Measurements from ENCODE around the gene OLIG3.

OLIG3 gene

DNA sequence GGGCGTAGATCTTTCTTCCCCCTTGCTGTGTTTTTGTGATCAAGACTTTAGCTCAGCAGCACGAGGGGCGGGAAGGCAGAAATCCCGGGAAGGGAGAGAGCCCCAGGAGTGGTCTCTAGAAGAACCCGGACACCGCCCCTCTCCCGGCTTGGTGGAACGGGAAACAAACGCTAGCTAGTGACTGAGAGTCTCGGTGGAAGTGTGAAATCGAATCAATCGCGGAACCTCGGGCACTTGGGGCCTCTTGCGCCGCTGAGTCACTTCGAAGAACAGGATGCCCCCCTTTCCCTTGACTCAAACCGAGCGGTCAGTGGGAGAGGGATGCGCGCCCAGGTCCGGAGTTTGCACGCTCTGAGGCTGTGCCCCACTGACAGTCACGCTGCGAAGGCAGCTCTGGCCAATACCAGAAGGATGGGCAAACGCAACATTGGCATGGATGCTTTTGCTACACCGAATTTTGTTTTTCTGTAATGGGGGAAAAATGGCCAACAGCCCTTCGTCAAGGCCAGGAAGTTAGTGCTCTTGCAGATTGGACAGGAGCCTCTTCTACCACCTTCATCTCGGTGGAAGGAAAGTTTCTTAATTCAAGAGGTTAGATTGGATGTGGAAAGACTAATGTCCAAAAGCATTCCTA, 1.6 kb upstream of the OLIG3 start:
- TF ChIP-seq POLR2A (IDR thresholded peaks at IDR 0.05; ENCODE audit: low read depth, low read length): no peak
- TF ChIP-seq POLR2AphosphoS5 (IDR thresholded peaks at IDR 0.05; ENCODE audit: low read depth, low read length): no peak
- no peak for TF ChIP-seq TAF1 (IDR thresholded peaks at IDR 0.05; ENCODE audit: borderline replicate concordance, low read depth, low read length)
- FAIRE-seq (no peak), DNase-seq (ENCODE audit: insufficient read length) (no peak)

DNA sequence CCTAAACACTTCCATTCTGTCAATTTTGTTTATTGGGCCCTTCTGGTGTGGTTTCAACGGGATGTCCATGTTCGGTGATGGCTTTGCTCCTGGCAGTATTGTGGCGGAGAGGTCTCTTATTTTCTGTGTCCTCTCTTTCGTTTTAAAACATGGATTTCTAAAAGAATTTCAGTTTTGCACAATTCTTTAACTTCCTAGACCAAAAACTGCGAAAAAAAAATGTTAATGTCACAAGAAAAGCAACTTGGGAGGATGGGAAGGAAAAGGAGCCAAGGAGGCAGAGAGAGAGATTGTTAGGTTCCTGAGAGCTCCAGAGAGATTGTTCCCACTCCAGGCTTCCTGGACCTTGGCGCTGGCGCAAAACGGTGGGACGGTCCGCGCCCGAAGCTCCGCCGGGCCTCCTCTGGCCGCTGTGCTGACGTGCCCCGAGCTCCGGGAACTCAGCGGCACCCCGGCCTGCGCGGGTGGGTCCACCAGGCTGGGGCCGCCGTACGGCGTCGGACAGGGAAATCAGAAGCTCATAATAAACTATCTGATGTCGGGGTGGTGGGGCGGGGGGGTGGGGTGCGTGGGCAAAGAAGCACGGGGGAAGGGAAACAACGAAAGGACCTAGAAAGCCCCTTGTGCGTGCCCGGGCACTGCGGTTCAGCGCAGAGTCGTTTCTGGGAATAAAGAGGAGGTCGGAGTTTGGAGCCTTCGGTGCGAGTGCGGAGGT, 951 bp upstream of the OLIG3 start:
- no peak for DNase-seq (ENCODE audit: insufficient read length)
- no peak for FAIRE-seq
- TF ChIP-seq POLR2AphosphoS5 (IDR thresholded peaks at IDR 0.05; ENCODE audit: low read depth, low read length) (no peak), TAF1 (IDR thresholded peaks at IDR 0.05; ENCODE audit: borderline replicate concordance, low read depth, low read length) (no peak), POLR2A (IDR thresholded peaks at IDR 0.05; ENCODE audit: low read depth, low read length) (no peak)

GRCh38 chr6:137493218-137494038, 766 bp downstream of the OLIG3 start:
- no peak for FAIRE-seq
- DNase-seq (ENCODE audit: insufficient read length): no peak
- TF ChIP-seq TAF1 (IDR thresholded peaks at IDR 0.05; ENCODE audit: borderline replicate concordance, low read depth, low read length) (no peak), POLR2A (IDR thresholded peaks at IDR 0.05; ENCODE audit: low read depth, low read length) (no peak), POLR2AphosphoS5 (IDR thresholded peaks at IDR 0.05; ENCODE audit: low read depth, low read length) (no peak)

GRCh38 chr6:137492289-137493217, 1.6 kb downstream of the OLIG3 start:
- no peak for FAIRE-seq
- TF ChIP-seq POLR2A (IDR thresholded peaks at IDR 0.05; ENCODE audit: low read depth, low read length) (no peak), TAF1 (IDR thresholded peaks at IDR 0.05; ENCODE audit: borderline replicate concordance, low read depth, low read length) (no peak), POLR2AphosphoS5 (IDR thresholded peaks at IDR 0.05; ENCODE audit: low read depth, low read length) (no peak)
- DNase-seq (ENCODE audit: insufficient read length): no peak

- DNase-seq (ENCODE audit: insufficient read length) (no peak), FAIRE-seq (no peak)
- TF ChIP-seq POLR2AphosphoS5 (IDR thresholded peaks at IDR 0.05; ENCODE audit: low read depth, low read length) (no peak), TAF1 (IDR thresholded peaks at IDR 0.05; ENCODE audit: borderline replicate concordance, low read depth, low read length) (no peak), POLR2A (IDR thresholded peaks at IDR 0.05; ENCODE audit: low read depth, low read length) (no peak)
These were observed 2.7 kb downstream of the OLIG3 start for GRCh38 chr6:137491478-137491877.

DNA sequence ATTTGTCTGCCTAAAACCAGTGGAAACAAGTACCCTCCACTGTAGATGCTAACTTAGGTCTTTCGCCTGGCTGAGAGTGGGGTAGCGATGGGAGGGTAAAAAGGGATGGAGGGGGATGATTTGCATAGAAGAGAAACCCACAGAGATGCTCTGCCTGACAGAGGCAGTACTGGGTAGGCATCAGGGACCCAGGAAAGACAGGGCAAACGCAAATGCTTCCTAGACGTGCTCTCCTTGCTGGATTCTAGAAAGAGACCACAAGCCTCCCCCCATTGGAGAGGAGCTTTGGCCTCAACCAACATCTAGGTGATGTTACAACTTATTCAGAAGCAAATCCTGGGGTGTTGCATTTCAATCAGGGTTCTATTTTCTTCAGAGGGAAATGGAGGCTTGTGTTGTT, 3.2 kb downstream of the OLIG3 start:
- FAIRE-seq (no peak), DNase-seq (ENCODE audit: insufficient read length) (no peak)
- TF ChIP-seq TAF1 (IDR thresholded peaks at IDR 0.05; ENCODE audit: borderline replicate concordance, low read depth, low read length) (no peak), POLR2A (IDR thresholded peaks at IDR 0.05; ENCODE audit: low read depth, low read length) (no peak), POLR2AphosphoS5 (IDR thresholded peaks at IDR 0.05; ENCODE audit: low read depth, low read length) (no peak)

- TF ChIP-seq POLR2A (IDR thresholded peaks at IDR 0.05; ENCODE audit: low read depth, low read length): no peak
- TF ChIP-seq TAF1 (IDR thresholded peaks at IDR 0.05; ENCODE audit: borderline replicate concordance, low read depth, low read length): no peak
- TF ChIP-seq POLR2AphosphoS5 (IDR thresholded peaks at IDR 0.05; ENCODE audit: low read depth, low read length): no peak
- FAIRE-seq (no peak), DNase-seq (ENCODE audit: insufficient read length) (no peak)
These were observed 3.9 kb downstream of the OLIG3 start for GRCh38 chr6:137490006-137490905.

DNA sequence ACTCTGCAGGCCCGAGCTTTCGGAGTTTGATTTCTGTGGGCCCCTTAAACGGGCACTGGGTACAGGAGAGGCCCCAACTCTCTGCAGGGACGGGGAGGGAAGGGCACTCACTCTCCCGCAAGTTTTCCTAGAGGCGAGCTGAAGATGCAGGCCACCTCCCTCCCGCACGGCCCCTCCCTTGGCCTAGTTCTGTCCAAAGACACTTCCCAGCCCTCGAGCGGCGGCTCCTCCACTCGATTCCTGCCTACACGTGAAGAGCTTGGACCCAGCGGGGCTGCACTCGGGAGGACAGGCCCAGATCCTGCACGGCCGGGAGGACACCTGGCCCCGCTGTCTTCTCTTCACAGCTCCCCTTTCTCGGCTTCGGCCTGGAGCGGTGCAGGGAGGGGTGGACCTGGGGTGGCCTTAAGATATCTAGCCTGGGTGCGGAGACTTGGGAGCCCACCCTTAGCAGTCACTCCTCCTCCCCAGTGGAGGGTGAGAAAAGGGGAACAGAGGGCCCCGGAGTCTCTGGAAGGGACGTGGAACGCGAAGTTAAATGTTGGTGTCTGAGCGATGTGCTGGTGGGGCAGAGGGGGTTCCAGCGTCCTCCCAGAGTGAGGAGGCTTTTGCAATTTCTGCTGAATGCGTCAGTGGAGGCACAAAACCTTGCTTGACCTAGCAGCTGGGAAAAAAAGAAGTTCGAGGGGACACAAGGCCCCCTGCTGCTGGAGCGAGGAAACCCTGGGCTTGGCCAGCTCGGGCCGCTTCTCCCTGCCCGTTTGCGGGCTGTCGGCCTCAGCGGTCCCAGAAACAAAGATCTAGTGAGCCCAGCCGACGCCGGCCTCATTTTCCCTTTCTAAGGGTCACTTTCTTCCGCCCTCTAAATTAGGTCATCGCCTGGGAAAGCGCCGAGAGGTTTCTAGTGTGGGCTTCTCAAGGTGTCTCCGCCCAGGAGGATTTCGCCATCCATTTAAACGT, 4.9 kb downstream of the OLIG3 start:
- TF ChIP-seq TAF1 (IDR thresholded peaks at IDR 0.05; ENCODE audit: borderline replicate concordance, low read depth, low read length) (no peak), POLR2A (IDR thresholded peaks at IDR 0.05; ENCODE audit: low read depth, low read length) (no peak), POLR2AphosphoS5 (IDR thresholded peaks at IDR 0.05; ENCODE audit: low read depth, low read length) (no peak)
- DNase-seq (ENCODE audit: insufficient read length) (no peak), FAIRE-seq (no peak)
